HG03025 (cell line): ENCODE results near the gene PHF19.

Experiments used
- ATAC-seq: cut with Tn5 transposase; IDR thresholded peaks from one replicate; pipeline ENCODE4 v1.9.1; 2021; ENCODE audit warnings: mild to moderate bottlenecking, moderate library complexity; ENCODE audit not compliant: unreplicated experiment, low FRiP score

Gene PHF19

DNA sequence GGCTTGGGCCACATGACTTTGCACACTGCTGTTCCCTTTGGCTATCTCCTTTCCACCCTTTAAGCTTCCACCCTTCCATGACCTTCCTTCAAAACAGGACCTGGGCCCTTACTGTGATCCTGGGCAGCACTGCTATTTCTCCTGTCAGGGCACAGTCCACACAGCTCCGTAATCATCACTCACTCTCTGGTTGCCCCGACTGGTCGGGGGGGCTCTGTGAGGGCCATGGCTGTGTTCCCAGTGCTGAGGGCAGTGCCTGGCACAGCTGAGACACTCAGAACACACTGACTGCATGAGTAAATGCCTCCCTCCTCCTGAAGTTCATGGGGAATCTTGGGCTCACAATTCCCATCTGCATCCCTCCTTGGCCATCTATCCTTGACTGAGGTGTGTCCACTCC is 37.4 kb upstream of the PHF19 start:
- no peak for ATAC-seq

DNA sequence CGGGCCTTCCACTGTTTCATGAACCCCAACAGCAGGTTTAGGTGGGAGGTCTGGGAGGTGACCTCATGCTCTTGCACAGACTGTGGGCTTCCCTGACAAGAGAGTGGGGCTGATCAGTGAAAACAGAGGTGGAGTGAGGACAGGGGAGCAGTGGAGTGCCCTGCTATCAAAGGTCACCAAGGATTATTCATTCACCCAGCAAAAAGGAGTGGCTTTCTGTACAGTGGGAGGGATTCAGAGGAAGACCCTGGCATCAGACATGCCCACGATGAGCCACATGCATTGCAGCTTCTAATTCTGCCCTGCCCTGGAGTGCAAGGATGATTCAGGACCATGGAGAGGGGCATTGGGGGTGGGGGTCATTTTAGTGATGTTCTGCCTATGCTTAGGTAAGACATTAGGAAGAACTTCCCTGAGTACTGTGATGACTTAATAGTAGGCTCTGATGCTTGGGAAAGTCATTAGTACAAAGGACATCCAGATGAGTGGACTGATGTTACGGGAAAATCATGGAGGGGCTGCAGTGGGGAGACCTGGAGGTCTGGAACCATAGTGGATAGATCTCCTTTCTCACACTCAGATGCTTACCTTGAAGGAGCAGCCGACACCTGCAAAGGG is 36.8 kb upstream of the PHF19 start:
- no peak for ATAC-seq

DNA sequence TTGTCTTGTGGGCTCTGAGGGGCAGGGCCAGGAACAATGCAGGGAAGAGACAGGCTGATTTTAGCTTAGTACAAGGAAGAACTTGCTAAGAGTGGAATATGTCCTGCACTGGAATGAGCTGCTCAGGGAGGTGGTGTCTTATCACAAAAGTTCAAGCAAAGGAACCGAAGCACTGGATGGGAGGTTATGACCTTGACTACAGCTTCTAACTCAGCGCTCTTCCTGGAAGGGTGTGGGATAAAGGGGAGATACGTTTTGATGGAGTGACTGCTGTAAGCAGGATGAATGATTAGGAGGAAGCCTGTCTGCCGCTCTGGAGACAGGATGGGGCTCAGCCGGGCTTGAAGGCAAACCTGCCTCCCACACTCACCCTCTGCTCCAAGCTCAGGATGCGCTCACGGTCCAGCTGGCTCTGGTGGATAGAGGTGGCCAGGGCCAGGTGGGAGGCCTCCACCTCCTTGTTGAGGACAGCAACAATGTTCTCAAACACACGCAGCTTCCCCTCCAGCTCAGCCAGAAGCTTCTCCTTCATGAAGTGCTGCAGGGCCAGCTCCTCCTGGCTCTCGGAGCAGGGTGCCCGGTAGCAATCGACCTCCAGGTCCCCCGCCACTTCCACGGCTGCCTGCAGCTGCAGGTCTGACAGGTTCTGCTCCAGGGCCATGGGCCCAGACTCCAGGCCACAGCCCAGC is 36.1 kb upstream of the PHF19 start:
- ATAC-seq, result no peak

DNA sequence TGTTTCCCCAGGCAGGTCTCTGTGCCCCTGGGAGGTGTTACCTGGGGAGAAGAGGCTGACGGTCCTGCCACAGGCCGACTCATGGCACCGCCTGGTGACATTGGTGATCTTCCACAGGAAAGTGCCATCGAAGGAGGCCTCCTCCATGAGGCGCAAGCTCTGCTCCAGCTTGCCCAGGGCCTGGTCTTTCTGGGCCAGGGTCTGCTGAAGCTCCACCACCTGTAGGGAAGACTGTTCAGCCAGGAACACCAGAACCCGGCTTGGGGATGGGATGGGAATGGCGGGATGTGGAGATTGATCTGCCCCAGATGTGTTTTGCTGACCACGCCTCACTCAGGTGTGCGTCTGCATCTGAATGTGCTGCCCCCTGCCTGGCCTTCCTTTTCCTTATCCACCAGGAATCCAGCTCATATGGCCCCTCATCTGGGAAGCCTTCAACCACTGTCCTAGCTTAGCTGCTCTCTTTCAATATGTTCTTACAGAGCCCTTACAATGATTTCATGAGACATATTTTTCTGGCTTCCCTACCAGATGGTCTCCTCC is 34.4 kb upstream of the PHF19 start:
- no peak for ATAC-seq

DNA sequence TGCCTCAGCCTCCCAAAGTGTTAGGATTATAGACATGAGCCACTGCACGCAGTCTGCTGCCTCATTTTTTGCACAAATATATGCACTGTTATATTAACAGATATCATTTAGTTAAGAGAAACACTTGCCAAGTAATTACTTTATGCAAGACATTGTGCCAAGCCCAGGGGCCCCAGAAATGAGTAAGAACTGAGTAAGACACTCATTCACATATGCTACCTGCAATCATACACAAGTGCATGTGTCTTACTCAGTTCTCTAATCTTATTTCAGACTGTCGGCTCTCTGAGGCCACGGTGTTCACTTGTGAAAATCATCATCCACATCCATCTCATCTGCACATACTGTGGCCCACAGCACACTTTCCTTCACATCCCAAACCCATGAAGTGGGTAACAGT is 33.7 kb upstream of the PHF19 start:
- no peak for ATAC-seq

DNA sequence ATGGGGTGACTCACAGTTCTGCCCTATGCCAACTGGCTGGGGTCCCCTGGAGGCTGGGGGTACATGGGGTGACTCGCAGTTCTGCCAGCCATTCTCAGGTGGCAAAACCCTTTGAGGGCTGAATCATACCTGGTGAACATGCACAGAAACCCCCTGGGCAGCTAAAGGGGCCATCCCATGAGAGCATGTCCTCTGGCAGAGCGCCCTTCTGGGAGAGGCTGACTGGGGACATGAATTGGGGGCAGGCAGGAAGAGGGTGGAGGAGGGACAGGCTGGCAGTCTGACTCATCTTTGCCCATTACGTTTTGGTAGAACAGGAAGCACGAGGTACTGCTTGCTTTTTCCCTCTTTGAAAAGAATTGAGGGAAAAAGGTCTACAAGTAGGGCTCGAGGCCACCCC is 32.9 kb upstream of the PHF19 start:
- no peak for ATAC-seq

DNA sequence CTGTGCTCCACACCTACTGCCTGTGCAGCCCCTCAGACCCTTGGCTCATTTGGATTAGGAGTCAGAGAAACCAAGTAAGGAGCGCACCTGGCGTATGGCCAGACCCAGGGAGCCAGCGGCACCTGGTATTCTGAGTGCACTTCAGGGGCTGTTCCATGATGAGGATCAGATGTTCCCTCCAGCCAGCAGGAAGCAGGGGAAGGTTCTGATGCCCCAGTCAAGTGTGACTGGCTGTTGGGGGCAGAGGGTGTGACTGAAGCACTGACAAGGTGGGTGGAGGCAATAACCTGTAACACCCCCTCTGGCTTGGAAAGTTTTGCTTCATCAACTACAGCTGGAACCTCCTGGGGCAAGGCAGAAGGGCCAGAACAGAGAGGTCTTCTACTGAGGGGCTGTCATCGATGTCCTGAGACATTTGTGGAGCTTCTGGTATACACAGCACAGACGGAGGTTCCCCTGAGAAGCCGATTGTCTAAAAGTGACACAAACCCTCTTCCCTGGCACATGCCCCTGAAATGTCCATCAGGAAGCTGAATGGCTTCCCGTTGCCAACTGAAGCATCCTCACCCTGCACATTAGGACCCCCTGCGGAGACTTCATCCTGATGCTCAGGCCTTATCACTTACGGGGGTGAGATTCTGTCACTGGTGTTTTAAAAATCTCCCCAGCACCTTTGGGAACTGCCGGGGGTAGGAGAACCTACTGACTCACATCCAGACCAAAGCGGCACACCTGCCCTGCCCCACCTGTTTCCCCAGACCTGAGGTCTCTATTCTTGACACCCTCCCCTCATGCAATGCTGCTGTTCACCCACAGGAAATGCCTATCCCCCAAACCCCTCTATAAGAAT is 28.6 kb upstream of the PHF19 start:
- no peak for ATAC-seq

DNA sequence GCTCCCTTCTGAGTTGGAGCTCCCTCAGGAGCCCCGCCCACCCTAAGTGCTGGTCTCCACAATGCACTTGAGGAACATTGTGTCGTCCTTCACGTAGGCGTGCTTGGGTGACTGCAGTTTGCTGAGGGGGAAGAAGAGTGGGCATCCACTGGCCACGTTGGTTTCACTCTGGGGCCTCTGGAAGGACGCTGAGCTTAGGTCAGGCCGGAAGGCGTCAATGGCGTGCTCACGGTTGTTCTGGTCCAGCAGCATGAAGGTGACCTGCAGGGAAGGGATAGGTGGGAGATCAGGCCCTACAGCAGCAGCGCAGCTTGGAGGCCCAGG is 28.0 kb upstream of the PHF19 start:
- no peak for ATAC-seq

DNA sequence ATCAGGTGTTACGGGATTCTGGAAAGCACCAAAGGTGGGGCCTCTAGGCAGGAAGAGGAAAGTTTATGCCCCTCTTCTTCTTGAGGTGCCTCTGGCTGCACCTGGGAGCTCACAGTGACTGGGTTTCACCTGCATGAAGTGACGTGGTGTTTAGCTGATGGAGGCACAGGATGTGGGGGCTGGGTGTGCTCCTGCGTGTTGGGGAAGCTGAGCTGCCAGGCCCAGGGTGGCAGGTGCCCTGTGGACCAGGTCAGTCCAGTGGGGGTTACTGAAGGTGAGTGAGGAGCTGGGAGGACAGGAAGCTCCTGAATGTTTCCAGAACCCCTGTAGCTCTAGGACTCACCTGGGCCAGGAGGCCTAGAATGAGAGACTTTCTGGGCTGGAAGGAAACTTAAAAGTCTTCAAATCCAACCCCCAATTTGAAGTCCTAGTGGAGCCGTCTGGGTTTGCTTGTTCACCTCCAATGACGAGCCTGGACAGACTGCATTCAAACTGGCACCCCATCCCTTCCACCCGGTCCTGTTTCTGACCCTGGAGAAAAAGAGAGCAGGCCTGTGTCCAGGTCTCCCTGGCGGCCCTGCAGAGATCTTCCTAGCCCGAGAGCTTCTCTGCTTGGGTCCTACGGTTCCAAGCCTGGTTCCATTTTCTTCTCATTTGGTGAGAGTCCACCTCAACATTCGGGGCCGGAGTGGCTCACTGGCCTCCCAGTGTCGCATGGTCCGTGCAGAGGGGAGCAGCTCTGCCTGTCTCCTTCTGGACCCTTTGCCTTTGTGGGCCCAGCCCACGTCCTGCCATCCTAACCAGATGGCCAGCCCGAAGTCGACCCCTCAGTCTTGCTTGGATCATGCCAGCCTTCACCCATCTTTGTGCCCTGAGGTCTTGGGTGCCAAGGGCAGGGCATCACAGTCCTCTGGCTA is 27.3 kb upstream of the PHF19 start:
- no peak for ATAC-seq

DNA sequence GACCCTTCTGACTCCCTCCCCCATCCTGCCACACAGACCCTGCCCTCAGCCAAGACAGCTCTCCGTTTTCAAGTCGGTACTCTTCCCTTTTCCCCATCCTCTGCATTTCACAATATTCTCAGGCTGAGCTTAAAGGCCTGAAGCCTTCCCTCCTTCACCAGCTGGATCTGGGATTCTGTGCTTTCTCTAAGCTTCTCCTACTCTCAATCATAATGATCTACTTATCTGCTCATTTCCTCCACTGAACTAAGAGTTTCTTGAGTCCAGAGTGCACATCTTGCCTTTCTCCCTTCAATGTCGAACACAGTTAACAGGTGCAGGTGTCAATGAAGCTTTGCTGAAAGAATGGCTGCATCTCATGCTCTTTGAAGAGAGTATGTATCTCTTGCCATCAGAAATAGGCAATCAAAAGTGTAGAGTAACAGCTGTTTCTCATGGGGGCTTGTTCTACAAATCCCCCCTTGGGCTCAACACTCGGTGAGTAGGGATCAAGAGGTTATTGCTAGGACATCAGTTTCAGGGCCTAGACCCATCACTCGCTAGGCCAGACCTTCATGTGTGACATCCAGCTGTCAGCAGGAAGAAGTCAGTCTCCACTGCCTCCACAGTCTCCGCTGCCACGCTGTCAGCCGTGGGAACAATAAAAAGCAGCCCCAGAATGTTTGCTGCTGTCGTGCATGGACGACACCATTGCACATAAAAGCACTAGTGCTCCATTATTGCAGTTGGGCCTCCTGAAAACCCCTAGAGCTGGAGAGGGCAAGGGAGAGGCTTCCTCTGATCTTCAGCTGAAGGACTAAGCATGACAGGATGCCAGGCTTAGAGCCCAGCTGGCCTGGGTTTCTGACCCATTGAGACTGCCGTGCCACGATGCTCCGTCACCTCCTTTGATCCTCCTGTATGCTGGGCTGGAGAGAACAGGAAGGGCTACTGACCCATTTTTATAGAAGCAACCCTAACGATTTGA is 25.9 kb upstream of the PHF19 start:
- ATAC-seq, result no peak

DNA sequence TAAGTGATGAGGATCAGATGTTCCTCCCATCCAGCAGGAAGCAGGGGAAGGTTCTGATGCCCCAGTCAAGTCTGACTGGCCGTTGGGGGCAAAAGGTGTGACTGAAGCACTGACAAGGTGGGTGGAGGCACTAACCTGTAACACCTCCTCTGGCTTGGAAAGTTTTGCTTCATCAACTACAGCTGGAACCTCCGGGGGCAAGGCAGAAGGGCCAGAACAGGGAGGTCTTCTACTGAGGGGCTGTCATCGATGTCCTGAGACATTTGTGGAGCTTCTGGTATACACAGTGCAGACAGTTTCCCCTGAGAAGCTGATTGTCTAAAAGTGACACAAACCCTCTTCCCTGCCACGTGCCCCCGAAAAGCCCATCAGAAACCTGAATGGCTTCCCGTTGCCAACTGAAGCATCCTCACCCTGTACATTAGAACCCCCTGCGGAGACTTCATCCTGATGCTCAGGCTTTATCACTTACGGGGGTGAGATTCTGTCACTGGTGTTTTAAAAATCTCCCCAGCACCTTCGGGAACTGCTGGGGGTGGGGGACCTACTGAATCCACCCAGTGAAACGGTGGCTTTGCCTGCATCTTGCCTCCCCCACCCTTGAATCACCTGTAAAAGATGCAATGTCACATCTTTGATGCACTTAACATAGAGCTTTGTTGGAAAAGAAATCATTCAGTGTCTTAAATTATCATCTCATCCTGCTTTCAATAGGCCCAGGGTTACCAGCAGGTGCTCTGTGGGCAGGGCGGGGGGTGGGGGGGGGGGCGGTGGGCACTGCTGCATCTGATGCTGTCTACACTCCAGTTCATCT is 25.0 kb upstream of the PHF19 start:
- no peak for ATAC-seq

DNA sequence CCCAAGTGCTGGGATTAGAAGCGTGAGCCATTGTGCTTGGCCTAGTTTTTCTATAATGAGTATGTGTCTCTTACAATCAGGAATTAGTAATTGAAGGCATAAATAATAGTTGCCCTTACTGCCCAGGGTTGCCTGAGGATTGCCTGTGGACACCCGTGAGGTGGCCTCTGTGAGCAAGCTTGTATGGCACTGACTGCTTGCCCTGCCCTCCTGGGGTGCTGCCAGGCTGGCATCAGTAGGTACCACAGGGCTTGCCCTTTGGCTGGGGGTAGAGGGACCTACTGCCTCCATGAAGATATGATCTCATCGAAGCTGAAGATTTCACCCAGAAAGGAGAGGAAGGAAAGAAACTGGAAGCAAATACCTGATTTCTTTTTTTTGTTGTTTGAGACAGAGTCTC is 23.8 kb upstream of the PHF19 start:
- ATAC-seq, result no peak

DNA sequence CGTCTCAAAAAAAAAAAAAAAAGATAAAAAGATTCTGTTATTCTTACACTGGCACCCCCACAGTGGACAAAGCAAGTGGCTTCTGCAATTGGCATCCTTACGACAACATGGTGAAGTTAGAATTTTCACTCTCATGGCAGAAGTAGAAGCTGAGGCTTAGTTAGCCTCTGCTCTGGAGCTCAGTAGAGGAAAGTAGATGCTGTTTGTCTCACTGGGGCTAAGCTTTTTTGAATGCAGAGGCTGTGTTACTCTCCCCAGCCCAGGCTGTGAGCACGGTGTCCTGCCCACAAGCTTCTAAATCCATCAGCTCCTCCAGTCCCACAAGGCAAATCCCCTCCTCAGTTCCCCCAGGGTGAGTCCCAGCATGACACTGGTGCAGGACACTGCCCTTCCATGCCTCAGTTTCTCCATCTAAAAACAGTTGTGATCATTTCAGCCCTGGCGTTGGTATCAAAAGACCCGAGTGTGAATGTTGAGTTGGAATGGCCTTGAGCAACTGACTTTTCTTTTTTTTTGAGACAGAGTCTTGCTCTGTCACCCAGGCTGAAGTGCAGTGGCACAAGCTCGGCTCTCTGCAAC is 22.6 kb upstream of the PHF19 start:
- no peak for ATAC-seq

DNA sequence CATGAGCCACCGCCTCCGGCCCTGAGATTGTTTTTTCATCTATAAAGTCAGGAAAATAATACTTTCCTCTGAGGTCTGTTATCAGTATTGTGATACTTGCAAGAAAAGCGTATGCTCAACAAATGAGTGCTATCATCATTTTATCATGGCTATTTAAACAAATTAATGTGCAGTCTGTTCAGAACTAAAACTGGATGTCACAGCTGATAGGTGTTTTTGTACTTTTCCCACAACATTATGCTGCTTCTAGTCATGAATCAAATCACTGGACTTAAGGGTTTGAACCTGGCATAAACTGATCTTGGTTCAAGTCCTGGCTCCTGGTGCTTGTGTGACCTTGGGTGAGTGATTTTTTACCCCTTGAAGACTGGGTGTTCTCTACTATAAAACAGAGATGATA is 21.4 kb upstream of the PHF19 start:
- no peak for ATAC-seq

DNA sequence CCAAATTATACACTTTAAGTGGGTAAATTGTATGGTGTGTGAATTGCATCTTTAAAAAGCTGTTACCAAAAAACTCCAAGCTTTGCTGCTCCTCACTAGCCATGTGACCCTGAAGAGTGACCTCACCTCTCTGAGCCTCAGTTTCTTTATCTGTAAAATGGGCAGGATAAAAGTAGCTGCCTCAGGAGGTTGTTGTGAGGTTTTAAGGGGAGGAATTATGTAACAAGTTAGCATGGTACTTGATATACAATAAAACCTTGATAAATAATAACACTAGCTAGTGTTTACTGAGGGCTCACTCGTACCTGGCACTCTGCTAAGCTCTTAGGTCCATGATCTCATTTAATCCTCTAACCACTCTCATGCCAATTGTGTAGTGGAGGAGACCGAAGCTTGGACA is 19.0 kb upstream of the PHF19 start:
- no peak for ATAC-seq

DNA sequence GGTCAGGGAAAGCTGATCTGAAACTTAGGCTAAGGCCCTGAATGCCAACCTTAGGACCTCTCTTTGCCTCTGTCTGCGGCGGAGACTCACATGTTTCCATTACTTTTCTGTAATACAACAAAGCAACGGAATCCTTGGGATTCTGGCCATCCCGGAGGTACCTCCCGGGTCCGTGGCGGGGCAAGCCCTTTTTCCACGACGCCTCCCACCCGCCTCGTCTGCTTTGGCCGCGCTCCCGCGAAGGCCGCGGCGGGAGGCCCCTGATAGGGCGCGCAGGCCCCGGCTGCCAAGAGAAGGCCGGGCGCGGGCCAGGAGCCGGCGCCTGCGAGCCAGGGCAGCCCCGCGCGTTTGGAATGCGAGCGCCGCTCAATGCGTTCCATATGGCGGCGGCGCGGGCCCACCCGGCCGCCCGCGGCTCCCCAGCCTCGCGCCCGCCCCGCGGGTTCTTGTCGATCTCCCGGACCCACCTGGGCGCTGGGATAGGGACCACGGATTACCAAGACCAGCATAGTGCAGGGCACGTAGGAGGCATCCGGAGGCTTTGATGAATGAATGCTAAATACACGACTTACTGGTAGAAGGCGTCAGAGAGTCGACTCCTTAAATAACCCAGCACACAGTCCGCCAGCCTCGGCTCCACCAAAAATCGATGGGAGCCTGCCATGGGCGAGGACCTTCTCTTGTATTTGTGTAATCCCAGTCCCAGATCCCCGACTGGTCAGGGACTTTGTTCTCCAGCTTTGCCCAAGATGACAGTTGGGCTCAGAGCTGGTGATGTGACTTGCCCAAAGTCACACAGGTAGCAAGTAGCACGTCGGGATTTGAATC is 17.5 kb upstream of the PHF19 start:
- ATAC-seq, result no peak

DNA sequence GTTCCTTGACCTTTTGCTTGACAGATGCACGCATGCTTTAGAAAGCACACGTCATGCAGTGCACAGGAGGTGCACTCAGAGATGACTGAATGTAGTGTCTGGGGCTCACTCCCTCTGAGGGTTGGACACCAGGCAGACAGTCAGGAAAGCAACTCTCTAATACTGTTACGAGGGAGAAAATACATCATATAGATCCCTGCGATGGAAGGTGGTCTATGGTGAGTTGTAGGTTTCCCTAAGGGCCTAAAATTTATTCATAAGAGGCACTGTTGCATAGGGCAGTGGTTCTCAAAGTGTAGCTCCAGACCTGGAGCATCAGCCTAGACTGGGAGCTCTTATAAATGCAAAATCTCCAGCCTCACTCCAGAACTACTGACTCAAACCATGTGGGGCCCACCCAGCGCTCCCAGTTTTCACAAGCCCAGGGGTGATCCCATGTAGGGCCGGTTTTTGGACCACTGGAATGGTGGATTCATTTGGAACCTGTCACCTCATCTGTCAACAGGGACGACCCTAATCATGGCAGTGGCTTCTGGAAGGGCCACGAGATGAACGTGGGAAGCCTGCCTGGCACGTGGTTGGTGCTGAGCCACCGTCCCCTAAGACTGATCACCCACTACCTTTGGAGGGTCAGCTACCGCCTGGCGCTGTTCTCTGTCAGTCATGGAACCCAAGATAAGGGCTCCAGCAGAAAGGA is 16.8 kb upstream of the PHF19 start:
- no peak for ATAC-seq
